OCI-LY3 (cell line): ENCODE measurements around the gene COL1A2.

Experiments used
- H2AFZ ChIP-seq: fragments of 200-600, 300-600 bp; shearing (Covaris generic); 2 replicates; pipeline ENCODE4 v1.6.0; 2014; ENCODE audit warnings: antibody characterized with exemption, low read depth, low read length
- H3K27ac ChIP-seq: fragments of 200-600, 300-600 bp; sonication (generic); 2 replicates; pipeline ENCODE4 v1.5.1; 2014; ENCODE audit warnings: mild to moderate bottlenecking, low read length, moderate library complexity, mixed read lengths
- H3K27me3 ChIP-seq: fragments of 200-600, 300-600 bp; sonication (generic); 2 replicates; pipeline ENCODE4 v1.6.1; 2014; ENCODE audit warnings: low read depth, low read length, mixed read lengths
- H3K36me3 ChIP-seq: fragments of 200-600, 300-600 bp; sonication (generic); replicated peaks from 2 replicates; pipeline ENCODE3; 2014; ENCODE audit warnings: low read depth, low read length, mixed read lengths
- H3K4me1 ChIP-seq: fragments of 300-600, 200-600 bp; sonication (generic); 2 replicates; pipeline ENCODE4 v1.6.1; 2014; ENCODE audit warnings: low read length, mixed read lengths
- H3K4me2 ChIP-seq: fragments of 200-600, 300-600 bp; sonication (generic); 2 replicates; pipeline ENCODE4 v1.6.1; 2014; ENCODE audit warnings: low read length, mixed read lengths
- H3K4me3 ChIP-seq: fragments of 300-600, 200-600 bp; sonication (generic); 2 replicates; pipeline ENCODE4 v1.5.1; 2014; ENCODE audit warnings: antibody characterized with exemption, mild to moderate bottlenecking, low read length, moderate library complexity
- H3K79me2 ChIP-seq: fragments of 300-600, 200-600 bp; shearing (Covaris generic); 2 replicates; pipeline ENCODE4 v1.6.1; 2014; ENCODE audit warnings: mild to moderate bottlenecking, low read length, mixed read lengths
- H3K9ac ChIP-seq: fragments of 300-600, 200-600 bp; shearing (Covaris generic); 2 replicates; pipeline ENCODE4 v1.6.0; 2014; ENCODE audit warnings: mild to moderate bottlenecking, low read length, moderate library complexity
- H3K9me3 ChIP-seq: fragments of 200-600, 300-600 bp; shearing (Covaris generic); 2 replicates; pipeline ENCODE4 v1.6.1; 2014; ENCODE audit warnings: low read length, mixed read lengths; ENCODE audit not compliant: insufficient read depth
- H4K20me1 ChIP-seq: fragments of 200-600, 300-600 bp; sonication (generic); 2 replicates; pipeline ENCODE4 v1.6.1; 2016; ENCODE audit warnings: low read length, mixed read lengths; ENCODE audit not compliant: insufficient read depth
- CTCF ChIP-seq: fragments of 200-600, 300-600 bp; sonication (generic); IDR thresholded peaks from 2 replicates; pipeline ENCODE4 v1.5.1; 2014; ENCODE audit warnings: antibody characterized with exemption, low read length, low read depth
- EZH2phosphoT487 ChIP-seq: fragments of 200-600 bp; shearing (Covaris generic); IDR thresholded peaks from 2 replicates; pipeline ENCODE4 v1.6.1; 2018; ENCODE audit warnings: antibody characterized with exemption, mixed run types, low read depth

The COL1A2 gene

DNA sequence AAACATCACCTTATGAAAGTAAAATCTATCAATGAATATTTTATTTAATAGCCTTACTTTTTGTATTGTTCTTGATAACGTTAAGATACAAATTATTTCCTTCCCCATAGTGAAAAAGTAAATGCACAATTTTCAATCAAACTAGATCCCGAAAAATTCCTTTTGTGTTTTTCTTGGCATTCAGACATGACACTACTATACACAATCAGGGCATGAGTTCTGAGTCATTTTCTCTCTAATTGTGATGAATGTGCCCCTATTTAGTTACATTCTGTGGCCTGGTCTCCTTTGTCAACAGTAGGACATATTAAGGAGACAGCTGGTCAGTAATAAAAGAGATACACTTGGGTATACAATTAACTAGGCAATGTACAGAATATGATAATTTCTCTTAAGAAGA is 19.8 kb downstream of the COL1A2 start:
- Histone ChIP-seq H4K20me1 (no peaks in the 10 kb centered on the region), H2AFZ (no peak overlapping the region), H3K4me1 (peaks cover 10% of the 10 kb centered on the region; the same call in 1 of the 2 replicates), H3K27ac (no peak overlapping the region), H3K27me3 (0 out of 2 replicates have a peak, but pooled peaks cover 5% of the 10 kb centered on the region), H3K4me3 (no peak overlapping the region), H3K4me2 (no peak overlapping the region), H3K9ac (no peak overlapping the region), H3K36me3 (no peaks in the 10 kb centered on the region), H3K9me3 (no peaks in the 10 kb centered on the region), H3K79me2 (no peaks in the 10 kb centered on the region)
- no peak for TF ChIP-seq CTCF
- TF ChIP-seq EZH2phosphoT487, result no peak

GRCh38 chr7:94414980-94415379 is 20.3 kb downstream of the COL1A2 start:
- H3K27ac ChIP-seq, result no peak overlapping the region
- peaks cover 10% of the 10 kb centered on the region; the same call in 1 of the 2 replicates for H3K4me1 ChIP-seq
- no peaks in the 10 kb centered on the region for H3K36me3 ChIP-seq
- H3K27me3 ChIP-seq, result 0 out of 2 replicates have a peak, but pooled peaks cover 5% of the 10 kb centered on the region
- H3K9me3 ChIP-seq, result no peaks in the 10 kb centered on the region
- no peak for TF ChIP-seq CTCF
- no peak for TF ChIP-seq EZH2phosphoT487
- H3K9ac ChIP-seq, result no peak overlapping the region
- H3K79me2 ChIP-seq, result no peaks in the 10 kb centered on the region
- H2AFZ ChIP-seq, result no peak overlapping the region
- no peak overlapping the region for H3K4me2 ChIP-seq
- H3K4me3 ChIP-seq, result no peak overlapping the region
- no peaks in the 10 kb centered on the region for H4K20me1 ChIP-seq

- H3K36me3 ChIP-seq, result no peaks in the 10 kb centered on the region
- H3K27ac ChIP-seq, result no peak overlapping the region
Observed at GRCh38 chr7:94417306-94417705, 22.6 kb downstream of the COL1A2 start.

DNA sequence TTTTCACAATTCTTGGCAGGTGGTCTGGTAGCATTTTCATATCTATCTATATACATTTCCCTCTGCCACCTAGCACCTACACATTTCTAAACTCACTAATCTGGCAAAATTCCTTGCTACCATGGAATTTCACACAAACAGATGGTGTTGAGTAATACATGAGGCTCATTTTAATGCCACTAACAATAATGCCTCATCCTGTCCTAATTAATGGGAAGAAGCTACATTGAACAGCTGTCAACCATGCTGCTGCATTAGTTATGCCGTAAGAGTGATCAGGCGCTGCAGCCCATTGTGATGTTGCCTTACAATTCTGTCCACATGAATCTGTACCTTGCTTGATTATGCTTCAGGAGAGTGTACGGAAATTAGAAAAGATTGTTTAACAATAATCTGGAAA is 23.2 kb downstream of the COL1A2 start:
- no peaks in the 10 kb centered on the region for H3K4me1 ChIP-seq
- H2AFZ ChIP-seq, result no peak overlapping the region
- no peak overlapping the region for H3K27ac ChIP-seq
- no peaks in the 10 kb centered on the region for H3K36me3 ChIP-seq
- no peak overlapping the region for H3K4me2 ChIP-seq
- H3K79me2 ChIP-seq, result no peaks in the 10 kb centered on the region
- no peaks in the 10 kb centered on the region for H4K20me1 ChIP-seq
- no peaks in the 10 kb centered on the region for H3K9me3 ChIP-seq
- no peak for TF ChIP-seq CTCF
- TF ChIP-seq EZH2phosphoT487, result no peak
- H3K27me3 ChIP-seq, result 0 out of 2 replicates have a peak, but pooled peaks cover 5% of the 10 kb centered on the region
- no peak overlapping the region for H3K4me3 ChIP-seq
- no peak overlapping the region for H3K9ac ChIP-seq

More at GRCh38 chr7:94417306-94417705, 22.6 kb downstream of the COL1A2 start:
- Histone ChIP-seq H3K9ac (no peak overlapping the region), H3K4me1 (no peaks in the 10 kb centered on the region), H3K4me2 (no peak overlapping the region), H3K4me3 (no peak overlapping the region), H3K79me2 (no peaks in the 10 kb centered on the region), H4K20me1 (no peaks in the 10 kb centered on the region), H2AFZ (no peak overlapping the region), H3K9me3 (no peaks in the 10 kb centered on the region), H3K27me3 (0 out of 2 replicates have a peak, but pooled peaks cover 5% of the 10 kb centered on the region)
- TF ChIP-seq EZH2phosphoT487 (no peak), CTCF (no peak)
